ENCODE data around the gene SLC35E1.
"Not testable (repeated sequence)": the region's sequence is repeated elsewhere in the genome, so short reads cannot be mapped to it uniquely, and the experiment has no call there.

- TF ChIP-seq CTCF, POLR2A, POLR2AphosphoS5 (IDR thresholded peaks at IDR 0.05): not testable (repeated sequence)
Measured at GRCh38 chr19:16512611-16513010, 59.6 kb downstream of the SLC35E1 start.

Measured in breast epithelium (tissue), 3 donors.